ENCODE data around the gene RHO.
A peak's percentile ranks its signal among the peaks of the same experiment; 100 is the strongest.
"Not testable (repeated sequence)": the region's sequence is repeated elsewhere in the genome, so short reads cannot be mapped to it uniquely, and the experiment has no call there.

Gene RHO

DNA sequence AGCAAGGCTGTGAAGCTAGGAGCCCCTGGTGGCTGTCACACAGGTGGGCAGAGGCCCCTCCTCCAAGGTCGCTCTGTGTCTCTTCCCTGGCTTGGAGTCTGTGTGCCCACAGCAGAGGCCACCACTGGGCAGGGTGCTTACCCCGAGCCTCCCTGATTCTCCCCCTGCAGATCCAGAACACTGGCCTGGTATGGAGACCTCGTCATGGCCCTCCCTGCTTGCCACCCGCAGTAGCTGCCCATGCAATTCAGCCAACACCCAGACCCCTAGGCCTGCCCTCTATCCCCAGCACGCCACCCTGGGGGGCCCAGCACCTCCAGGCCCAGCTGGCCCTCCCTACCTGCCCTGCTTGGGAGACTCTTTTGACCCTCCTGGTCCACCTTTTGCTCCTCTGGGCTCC is 5.5 kb upstream of the RHO start:
- DNase-seq, result no peak

DNA sequence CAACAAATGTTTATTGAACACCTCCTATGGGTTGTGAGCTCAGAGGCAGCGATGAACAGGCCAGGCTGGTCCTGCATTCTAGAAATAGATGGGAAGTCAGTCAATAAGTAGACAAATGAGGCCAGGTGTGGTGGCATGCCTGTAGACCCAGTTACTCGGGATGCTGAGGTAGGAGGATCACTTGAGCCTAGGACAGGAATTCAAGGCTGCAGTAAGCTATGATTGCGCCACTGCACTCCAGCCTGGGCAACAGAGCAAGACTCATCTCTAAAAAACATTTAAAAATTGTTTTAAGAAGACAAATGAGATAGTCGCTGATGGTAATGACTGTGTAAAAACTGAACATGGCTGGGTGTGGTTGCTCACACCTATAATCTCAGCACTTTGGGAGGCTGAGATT is 4.4 kb upstream of the RHO start:
- DNase-seq, result no peak

DNA sequence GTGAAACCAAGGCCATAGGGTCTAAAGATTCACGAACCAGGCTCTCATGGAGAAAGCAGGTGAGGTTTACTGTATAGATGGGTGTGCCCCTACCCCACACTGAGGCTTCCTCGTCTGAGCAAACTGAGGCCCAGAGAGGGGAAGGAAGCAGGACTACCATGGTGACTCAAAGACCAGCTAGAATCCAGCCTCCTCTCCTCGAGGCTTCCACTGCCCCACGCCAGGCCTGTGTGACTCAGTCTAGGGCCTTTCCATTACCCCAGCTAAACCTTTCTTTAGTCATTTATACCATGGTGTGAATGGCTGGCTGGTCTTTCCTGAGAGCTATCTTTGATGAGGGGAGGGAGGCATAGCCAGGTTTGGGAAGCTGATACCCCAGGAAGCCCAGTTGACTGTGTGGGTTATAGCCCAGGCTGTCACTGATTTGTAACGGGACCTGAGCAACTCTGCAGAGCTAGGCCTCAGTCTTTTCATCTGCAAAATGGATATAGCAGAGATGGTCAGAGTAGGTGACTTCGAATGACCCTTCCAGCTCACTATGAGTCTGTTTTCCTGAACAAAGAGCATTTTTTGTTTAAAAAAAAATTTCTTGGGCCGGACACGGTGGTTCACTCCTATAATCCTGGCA is 3.0 kb upstream of the RHO start:
- no peak for DNase-seq

DNA sequence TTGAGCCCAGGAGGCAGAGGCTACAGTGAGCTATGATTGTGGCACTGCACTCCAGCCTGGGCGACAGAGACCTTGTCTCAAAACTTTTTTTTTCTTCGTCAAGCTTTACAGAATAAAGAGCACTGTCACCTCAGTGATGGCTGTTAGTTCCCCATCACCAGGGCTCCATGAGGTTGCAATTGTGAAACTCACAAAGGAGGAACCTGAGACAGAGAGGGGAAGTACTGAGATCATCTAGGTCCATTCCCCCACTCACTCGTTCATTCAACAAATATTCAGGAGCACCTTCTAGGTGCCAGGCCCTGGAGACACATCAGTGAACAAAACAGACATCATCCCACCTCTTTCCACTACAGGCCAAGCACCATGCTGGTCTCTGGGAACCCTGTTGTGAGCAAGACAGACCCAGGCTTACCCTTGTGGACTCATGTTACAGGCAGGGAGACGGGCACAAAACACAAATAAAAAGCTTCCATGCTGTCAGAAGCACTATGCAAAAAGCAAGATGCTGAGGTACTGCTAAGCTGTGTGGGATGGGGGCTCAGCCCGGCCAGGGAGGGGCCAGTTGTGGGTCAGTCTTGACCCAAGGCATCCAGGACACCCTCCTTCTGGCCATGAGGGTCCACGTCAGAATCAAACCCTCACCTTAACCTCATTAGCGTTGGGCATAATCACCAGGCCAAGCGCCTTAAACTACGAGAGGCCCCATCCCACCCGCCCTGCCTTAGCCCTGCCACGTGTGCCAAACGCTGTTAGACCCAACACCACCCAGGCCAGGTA is 2.1 kb upstream of the RHO start:
- DNase-seq, result peak; percentile 72

DNA sequence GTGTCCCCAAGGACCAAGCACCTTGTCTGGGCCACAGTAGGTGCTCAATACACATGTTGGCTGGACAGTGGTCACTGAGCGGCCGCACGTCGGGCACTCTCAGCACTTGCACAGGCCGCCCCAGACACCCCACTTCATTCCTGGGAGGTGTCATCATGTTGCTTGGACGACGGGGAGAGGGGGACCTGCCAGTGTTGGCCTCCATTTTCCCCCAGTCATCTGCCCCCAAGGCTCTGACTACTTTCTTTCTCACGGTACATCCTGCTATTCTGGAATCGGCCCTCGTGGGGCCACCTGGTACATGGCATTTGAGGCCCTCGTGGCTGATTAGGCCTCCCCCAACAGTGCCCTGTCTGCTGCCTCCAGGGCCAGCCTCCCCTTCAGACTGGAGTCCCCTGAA is 1.2 kb upstream of the RHO start:
- DNase-seq, result no peak

DNA sequence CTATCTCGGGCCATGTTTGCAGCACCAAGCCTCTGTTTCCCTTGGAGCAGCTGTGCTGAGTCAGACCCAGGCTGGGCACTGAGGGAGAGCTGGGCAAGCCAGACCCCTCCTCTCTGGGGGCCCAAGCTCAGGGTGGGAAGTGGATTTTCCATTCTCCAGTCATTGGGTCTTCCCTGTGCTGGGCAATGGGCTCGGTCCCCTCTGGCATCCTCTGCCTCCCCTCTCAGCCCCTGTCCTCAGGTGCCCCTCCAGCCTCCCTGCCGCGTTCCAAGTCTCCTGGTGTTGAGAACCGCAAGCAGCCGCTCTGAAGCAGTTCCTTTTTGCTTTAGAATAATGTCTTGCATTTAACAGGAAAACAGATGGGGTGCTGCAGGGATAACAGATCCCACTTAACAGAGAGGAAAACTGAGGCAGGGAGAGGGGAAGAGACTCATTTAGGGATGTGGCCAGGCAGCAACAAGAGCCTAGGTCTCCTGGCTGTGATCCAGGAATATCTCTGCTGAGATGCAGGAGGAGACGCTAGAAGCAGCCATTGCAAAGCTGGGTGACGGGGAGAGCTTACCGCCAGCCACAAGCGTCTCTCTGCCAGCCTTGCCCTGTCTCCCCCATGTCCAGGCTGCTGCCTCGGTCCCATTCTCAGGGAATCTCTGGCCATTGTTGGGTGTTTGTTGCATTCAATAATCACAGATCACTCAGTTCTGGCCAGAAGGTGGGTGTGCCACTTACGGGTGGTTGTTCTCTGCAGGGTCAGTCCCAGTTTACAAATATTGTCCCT is 1.2 kb downstream of the RHO start:
- DNase-seq, result no peak

DNA sequence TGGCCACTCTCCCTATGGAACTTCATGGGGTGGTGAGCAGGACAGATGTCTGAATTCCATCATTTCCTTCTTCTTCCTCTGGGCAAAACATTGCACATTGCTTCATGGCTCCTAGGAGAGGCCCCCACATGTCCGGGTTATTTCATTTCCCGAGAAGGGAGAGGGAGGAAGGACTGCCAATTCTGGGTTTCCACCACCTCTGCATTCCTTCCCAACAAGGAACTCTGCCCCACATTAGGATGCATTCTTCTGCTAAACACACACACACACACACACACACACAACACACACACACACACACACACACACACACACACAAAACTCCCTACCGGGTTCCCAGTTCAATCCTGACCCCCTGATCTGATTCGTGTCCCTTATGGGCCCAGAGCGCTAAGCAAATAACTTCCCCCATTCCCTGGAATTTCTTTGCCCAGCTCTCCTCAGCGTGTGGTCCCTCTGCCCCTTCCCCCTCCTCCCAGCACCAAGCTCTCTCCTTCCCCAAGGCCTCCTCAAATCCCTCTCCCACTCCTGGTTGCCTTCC is 1.9 kb downstream of the RHO start:
- DNase-seq, result no peak

DNA sequence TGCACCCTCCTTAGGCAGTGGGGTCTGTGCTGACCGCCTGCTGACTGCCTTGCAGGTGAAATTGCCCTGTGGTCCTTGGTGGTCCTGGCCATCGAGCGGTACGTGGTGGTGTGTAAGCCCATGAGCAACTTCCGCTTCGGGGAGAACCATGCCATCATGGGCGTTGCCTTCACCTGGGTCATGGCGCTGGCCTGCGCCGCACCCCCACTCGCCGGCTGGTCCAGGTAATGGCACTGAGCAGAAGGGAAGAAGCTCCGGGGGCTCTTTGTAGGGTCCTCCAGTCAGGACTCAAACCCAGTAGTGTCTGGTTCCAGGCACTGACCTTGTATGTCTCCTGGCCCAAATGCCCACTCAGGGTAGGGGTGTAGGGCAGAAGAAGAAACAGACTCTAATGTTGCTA is 2.4 kb downstream of the RHO start:
- DNase-seq, result no peak

DNA sequence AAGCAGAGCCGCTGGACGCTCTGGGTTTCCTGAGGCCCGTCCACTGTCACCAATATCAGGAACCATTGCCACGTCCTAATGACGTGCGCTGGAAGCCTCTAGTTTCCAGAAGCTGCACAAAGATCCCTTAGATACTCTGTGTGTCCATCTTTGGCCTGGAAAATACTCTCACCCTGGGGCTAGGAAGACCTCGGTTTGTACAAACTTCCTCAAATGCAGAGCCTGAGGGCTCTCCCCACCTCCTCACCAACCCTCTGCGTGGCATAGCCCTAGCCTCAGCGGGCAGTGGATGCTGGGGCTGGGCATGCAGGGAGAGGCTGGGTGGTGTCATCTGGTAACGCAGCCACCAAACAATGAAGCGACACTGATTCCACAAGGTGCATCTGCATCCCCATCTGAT is 3.3 kb downstream of the RHO start:
- no peak for DNase-seq

DNA sequence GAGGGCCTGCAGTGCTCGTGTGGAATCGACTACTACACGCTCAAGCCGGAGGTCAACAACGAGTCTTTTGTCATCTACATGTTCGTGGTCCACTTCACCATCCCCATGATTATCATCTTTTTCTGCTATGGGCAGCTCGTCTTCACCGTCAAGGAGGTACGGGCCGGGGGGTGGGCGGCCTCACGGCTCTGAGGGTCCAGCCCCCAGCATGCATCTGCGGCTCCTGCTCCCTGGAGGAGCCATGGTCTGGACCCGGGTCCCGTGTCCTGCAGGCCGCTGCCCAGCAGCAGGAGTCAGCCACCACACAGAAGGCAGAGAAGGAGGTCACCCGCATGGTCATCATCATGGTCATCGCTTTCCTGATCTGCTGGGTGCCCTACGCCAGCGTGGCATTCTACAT is 3.8 kb downstream of the RHO start:
- no peak for DNase-seq

DNA sequence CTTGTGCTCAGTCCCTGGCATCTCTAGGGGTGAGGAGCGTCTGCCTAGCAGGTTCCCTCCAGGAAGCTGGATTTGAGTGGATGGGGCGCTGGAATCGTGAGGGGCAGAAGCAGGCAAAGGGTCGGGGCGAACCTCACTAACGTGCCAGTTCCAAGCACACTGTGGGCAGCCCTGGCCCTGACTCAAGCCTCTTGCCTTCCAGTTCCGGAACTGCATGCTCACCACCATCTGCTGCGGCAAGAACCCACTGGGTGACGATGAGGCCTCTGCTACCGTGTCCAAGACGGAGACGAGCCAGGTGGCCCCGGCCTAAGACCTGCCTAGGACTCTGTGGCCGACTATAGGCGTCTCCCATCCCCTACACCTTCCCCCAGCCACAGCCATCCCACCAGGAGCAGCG is 5.0 kb downstream of the RHO start:
- DNase-seq, result no peak

DNA sequence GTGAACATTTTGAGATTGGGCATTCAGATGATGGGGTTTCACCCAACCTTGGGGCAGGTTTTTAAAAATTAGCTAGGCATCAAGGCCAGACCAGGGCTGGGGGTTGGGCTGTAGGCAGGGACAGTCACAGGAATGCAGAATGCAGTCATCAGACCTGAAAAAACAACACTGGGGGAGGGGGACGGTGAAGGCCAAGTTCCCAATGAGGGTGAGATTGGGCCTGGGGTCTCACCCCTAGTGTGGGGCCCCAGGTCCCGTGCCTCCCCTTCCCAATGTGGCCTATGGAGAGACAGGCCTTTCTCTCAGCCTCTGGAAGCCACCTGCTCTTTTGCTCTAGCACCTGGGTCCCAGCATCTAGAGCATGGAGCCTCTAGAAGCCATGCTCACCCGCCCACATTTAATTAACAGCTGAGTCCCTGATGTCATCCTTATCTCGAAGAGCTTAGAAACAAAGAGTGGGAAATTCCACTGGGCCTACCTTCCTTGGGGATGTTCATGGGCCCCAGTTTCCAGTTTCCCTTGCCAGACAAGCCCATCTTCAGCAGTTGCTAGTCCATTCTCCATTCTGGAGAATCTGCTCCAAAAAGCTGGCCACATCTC is 6.1 kb downstream of the RHO start:
- DNase-seq, result no peak

DNA sequence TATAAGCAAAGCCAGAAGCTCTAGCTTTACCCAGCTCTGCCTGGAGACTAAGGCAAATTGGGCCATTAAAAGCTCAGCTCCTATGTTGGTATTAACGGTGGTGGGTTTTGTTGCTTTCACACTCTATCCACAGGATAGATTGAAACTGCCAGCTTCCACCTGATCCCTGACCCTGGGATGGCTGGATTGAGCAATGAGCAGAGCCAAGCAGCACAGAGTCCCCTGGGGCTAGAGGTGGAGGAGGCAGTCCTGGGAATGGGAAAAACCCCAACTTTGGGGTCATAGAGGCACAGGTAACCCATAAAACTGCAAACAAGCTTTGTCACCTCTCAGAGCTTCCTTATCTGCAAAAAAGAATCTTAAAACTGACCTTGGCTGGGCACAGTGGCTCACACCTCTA is 6.6 kb downstream of the RHO start:
- DNase-seq, result no peak

DNA sequence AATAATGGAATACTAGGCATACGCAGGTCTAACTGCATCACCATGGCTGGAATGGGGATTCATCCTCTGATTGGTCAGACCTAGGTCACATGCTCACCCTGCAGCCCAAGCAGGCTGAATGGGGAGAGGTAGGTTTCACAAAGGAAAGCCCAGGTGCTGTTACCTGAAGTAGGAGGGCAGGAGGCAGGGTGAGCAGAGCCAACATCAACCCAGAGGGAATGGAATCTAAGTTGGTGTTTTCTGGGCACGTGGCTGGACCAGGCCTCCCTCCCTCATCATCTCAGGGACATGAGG is 7.9 kb downstream of the RHO start:
- no peak for DNase-seq

DNA sequence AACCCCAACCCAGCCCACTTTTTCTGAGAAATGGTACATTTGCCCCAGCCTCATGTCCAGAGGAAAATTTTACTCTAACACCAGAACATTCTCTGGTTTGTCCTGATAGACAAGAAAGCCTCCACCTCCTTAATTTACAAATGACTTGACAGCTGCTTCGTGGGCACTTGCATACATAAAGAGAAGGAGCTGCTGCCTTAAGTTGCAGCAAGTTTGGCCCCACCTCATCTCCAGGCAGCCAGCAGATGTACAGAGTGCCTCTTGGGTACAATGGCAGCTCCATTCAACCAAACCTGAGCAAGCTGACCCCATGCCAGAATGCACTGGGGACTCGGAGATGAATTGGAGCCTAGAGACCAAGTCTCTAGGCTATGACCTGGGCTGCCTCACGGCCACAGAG is 8.4 kb downstream of the RHO start:
- no peak for DNase-seq

DNA sequence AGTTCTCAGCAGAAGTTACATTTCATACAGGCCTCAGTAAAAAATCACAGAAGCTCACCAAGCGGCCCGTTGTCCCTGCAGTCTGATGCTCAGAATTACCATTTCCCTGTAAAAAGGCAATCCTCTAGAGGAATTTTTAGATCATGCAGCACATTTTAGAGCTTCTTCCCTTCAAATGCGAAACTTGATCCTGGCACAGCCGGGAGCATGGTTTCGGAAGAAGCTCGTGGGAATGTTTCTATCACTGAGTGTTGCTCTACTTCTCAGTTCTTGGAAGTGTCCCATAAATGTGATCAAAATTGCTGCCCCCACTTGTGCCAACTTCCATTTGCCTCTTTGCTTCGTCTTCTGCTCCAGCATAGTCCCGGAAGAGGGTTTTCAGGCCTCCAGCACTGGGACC is 10.8 kb downstream of the RHO start:
- DNase-seq, result no peak

DNA sequence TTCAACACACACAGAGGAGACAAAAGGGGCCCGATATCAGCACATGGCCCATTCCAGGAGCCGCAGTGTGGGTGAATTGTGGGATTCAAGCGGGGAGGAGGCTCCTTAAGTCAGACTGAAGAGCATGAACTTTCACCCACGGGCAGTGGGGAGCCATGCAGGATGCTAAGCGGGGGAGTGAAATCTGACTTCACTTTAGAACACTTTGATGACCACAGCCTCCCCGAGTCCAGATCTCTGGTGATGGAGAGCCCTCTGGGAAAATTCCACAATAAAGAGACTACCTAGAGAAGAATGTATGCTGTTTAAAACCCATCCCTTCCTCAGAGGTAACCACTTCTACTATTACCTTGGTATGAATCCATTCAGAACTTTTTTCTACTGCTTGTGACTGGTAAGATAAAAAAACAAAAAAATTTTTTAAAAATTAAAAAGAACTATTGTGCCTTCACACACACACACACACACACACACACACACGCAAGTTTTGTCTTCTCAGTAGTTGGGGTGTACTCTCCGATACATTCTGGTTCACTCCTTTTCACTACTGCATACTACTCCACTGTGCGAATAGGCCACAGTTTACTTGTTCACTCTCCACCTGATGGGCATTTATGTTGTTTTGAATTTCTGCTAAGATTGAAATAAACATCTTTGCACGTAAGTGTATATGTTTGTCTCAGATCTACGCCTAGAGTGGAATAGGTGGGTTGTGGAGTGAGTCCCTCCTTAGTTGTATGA is 12.5 kb downstream of the RHO start:
- DNase-seq, result no peak

DNA sequence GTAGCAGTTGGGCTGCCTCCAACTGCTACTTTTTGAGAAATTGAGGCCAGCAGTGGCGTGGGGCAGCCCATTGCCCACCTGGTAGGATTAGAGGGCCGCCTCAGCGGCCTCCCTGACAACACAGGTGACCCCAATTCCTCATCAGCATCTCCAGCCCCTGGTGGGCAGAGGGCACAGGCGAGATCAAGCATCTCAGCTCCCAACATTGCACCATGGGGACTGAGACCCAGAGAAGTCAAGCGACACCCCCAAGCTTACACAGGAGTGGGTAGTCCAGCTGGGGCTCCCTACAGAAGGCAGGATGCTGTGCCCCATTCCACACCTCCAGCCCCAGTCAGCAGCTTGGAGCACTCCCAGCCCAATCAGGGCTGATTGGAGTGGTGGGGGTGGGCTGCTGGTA is 14.3 kb downstream of the RHO start:
- DNase-seq, result no peak

DNA sequence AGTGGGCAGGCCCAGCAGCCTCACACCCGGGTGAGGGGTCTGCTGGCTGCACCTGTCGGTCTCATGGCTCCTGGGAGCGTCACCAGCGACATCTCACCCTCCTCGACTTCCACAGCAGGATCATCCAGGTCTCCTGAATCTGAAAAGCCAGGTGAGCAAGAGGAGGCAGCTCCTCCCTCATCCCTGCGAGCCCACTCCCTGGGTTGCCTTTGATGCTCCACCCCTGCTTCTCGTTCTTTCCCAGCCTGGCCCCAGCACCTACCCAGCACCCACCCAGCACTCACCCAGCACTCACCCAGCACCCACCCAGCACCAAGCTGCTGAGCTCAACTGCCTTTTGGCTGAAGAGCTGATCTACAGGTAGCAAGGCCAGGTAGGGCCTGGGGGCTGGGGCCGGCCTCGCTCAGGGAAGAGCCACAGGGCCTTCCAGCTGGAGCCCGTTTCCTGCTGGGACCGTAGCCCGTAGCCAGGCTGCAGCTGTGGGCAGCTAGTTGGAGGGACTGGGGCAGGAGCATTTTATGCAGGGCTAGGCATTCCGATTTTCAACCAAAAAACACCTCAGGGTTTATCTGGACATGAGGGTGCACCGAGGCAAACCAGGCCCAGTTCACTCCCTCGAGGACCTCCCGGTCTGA is 14.8 kb downstream of the RHO start, which contains the start of gene H1-8:
TSS of gene H1-8 (plus strand) at position 20 of the 635 bp plus-strand sequence. CDS start at position 64, 44 bp downstream.
- no peak for DNase-seq

DNA sequence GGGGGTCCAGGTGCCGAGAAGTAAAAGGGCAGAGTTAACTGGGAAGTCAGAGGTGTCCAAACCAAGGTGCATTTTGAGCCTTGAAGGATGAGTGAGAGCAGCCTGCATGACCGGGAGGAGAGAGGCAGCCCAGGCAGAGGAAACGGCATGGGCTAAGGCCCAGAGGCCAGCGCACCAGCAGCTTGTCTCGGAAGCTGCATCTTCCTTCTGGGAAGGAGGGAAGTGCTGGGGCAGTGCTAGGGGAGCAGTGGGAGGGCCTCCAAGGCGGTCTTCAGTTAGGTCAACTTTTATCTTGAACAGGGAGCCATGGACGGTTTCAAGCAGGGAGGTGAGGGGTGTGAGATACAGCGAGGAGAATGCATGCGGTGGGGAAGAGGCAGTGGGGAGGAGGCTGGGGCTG is 15.6 kb downstream of the RHO start:
- DNase-seq, result no peak

DNA sequence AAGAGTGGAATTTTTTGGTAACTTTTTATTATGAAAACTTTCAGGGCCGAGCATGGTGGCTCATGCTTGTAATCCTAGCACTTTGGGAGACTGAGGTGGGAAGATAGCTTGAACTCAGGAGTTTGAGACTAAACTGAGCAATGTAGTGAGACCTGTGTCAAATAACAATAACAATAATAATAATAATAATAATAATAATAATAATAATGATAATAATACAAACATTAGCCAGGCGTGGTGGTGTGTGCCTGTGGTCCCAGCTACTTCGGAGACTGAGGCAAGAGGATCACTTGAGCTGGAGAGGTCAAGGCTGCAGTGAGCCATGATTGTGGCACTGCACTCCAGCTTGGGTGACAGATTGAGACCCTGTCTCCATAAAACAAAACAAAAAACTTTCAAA is 17.5 kb downstream of the RHO start:
- DNase-seq, result not testable (repeated sequence)

DNA sequence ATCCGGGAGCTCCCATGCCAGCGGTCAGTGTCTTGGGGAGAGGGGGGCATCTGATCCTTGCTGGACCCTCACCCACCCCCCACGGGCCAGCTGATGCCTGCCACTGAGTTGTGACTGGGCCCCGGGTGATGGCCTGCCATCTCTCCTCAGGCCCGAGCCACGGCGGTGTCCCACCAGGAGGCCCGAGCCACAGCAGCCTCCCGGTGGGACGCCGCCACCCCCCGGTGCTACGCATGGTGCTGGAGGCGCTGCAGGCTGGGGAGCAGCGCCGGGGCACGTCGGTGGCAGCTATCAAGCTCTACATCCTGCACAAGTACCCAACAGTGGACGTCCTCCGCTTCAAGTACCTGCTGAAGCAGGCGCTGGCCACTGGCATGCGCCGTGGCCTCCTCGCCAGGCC is 18.8 kb downstream of the RHO start:
- DNase-seq, result no peak

All from hematopoietic multipotent progenitor cell treated with erythropoietin and hydrocortisone succinate and interleukin-3 and kit ligand, for 6 days (in vitro differentiated cells).